ENCODE measurements around the gene ARMC9.
"Not testable (repeated sequence)": the region's sequence is repeated elsewhere in the genome, so short reads cannot be mapped to it uniquely, and the experiment has no call there.

ARMC9 gene

DNA sequence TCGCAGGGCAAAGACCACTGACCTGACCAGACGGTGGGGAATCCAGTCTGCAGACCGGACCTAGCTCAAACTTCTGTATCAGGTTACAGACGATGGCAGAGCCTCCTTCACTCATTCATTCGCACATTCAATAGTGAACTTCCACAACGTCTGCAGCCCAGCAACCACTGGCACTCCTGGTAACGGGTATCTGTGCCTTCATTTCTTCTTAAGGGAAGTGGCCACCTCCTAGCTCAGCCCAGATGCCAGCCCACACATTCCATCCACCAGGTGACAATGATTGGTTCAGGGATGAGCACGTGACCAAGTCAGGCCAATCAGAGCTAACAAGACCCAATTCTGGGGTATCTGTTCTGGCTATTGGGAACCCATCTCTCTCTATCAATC lies 15.9 kb upstream of the ARMC9 start:
- no peak for FAIRE-seq

GRCh38 chr2:231183851-231184250 lies 14.6 kb upstream of the ARMC9 start:
- no peak for FAIRE-seq

DNA sequence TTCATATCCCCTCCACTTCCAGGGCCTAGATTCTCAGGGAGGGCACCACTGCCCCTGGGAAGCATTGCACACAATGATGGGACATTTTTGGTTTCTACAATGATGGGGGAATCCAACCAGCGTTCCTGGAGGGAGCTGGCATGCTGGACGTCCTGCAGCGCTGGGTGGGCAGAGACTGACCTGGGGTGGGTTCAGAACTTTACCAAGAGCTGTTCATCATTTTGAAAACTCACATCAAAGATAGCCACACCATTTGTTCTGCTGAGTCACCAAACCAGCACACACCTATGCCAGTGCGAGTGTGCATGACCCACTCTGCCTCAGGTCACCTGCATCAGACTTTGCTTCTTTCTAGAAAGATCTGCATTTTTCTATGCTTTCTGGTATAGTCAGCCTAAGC lies 14.1 kb upstream of the ARMC9 start:
- FAIRE-seq: no peak

DNA sequence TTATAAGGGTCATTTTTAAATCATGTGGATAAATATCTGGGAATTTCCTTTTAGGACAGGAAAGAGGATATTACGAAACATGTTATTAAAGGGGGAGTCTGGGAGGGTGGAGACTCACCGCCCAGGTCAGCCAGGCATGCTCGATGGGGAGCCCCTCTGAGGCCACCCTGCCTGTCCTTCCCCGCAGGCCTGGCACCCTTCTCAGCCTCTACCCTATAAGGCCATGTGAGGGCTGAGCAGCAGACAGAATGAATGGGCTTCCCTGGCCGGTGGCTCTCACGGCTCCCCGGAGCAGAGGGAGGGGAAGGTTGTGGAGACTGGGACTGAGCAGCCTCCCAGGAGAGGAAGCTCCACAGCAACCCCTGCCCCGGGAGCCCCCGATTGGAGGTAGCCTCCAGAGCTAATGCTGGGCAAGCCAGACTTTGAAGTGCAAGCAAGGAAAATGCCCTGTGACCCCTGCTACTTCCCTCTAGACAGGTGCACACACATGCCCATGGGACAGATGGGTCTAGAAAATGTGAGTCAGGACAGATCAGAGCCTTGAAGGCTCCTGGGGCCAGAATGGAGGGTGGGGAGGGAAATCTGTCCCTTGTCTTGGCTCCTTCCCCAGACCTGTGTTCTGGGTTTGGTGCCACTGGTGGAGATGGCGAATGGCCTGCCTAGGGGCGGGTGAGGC lies 13.2 kb upstream of the ARMC9 start:
- no peak for FAIRE-seq

GRCh38 chr2:231185886-231186285 lies 12.5 kb upstream of the ARMC9 start:
- FAIRE-seq: no peak

DNA sequence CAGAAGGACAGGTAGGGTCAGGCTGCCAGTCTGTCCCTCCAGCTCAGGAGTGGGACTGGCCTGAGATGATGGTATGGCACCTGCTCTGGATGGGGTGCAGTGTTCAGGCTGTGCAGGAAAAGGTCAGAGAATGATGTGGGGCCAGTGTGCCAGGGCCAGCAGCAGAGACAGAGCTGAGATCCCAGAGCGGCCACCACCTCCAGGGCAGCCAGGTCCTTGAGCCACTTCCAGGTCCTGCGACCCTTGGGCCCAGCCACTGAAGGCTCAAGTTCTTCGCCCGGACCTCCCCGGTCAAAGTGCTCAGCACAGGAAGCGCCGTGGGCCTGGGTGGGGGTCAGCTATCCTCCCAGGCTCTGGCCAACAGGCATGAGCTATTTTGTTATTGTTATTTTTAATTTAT lies 12.1 kb upstream of the ARMC9 start:
- FAIRE-seq: no peak

DNA sequence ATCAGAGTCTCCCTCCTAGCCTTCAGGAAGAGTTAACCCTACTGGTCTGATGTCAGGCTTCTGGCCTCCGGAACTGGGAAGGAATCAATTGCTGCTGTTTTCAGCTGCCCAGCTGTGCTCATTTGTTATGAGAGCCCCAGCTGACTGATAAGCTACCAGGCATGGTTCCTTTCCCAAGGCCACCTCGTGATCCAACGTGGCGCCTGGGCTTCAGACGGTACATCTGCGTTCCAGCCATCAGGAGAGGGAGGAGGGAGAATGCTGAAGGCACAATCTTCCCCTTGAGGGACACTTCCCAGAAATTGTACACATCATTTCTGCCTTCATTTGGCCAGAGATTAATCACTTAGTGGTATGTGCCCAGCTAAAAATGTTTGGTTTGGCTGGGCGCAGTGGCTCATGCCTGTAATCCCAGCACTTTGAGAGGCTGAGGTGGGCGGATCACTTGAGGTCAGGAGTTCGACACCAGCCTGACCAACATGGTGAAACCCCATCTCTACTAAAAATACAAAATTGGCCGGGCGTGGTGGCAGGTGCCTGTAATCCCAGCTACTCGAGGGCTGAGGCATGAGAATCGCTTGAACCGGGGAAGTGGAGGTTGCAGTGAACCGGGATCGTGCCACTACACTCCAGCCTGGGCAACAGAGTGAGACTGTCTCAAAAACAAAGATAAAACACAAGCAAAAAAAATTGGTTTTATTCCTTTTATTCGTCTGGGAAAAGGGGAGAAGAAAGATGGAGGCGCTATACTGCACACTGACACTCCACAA lies 10.5 kb upstream of the ARMC9 start:
- no peak for FAIRE-seq

- FAIRE-seq: no peak
Observed at GRCh38 chr2:231188506-231189170, 9.8 kb upstream of the ARMC9 start.

DNA sequence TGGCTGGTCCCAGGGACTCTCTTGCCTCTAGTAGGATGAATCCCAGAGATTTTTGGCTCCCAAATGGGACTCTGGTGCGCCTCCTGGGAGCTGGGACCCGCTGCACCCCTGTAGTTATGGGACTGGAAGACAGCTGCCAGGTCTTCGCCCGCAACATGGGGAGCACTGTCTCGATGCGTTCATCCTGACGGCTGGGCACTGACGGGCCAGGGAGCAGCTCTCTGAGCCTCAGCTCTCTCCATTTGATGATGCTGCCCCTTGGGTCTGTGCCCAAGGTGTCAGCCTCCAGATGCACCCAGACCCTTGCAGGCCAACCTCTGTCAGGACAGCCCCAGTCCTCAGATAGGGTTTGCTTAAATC lies 9.3 kb upstream of the ARMC9 start:
- FAIRE-seq: no peak

DNA sequence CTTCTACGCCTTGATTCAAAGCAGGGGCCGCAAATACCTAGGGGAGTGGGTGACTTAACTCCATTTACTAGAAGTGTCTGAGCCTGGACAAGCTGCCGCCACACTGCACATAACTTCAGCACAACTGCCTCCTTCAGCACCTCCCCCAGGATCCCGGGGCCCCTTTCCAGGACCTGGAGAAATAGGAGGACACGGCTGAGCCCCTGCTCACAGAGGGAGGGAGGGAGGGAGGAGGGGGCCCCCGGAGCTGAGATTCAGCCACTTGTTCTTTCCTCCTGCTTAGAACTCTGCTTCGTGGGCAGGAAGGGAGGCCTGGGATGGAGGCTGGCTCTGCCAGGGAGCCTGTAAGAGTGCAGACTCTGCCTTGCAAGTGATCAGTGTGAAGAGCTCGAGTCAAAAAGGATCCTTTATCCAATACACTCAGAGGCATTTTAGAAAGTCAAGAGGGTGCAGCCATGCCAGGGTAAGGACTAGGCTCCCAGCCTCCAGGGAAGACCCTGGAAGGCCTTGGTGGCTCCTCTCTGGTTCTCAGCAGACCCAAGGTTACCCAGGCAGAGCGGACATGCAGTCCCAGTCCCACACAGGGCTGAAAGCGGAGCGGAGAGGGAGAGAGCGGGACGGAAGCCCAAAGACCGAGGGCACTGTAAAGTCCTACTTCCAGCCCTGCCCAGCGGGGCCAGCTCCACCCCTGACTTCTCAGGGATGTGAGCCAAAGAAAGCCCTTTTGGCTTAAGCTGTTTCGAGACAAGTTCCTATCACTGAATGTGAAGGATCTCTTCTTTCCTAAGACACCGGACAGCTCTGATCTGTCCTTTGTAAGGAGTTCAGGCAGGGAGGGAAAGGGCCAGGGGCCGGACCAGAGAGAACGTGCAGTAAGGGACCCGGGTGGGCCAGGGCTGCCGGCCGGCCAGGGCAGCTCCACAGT lies 8.6 kb upstream of the ARMC9 start:
- FAIRE-seq: no peak

GRCh38 chr2:231190531-231191197 lies 7.8 kb upstream of the ARMC9 start:
- no peak for FAIRE-seq

DNA sequence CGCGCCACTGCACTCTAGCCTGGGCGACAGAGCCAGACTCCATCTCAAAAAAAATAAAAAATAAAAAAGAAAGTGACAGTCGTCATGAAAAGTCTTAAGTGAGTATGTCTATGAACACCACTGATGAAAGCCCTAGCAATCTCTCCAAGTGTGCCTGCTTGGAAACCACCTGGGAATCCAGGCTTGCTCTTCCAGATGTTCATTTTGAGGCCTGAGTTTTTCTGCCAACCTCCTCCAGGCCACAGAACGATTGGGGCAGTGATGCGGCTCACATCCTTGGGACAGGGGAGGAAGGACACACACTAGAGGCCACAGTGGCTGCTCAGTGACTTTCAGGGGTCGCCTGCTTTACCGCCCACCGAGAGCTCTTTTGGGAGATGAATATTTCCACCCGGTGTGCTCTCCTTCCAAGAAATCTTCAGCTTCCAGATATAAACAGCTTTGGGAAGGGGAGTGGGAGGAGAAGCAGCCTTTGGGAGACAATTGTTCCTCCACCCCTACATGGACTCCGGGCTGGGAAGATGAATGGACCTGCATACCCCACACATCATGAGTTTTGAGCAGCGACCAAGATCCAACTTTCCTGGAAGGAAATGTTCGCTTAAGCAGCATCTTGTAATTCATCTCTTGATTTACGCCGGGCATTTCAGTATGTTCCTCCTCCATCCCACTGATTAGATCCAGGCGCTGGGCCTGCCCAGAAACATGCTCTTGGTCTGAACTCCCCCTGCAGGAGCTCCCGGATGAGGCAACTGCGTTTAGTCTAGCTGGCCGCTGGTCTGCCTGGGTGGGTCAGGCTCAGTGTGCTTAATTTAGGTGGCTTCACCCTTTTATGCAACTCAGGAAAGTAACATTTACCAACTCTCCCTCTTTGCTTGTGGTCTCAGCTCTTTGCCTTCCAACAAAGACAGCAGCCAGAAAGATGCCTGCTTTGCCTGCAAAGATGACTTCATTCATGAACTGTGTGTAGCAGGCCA lies 6.2 kb upstream of the ARMC9 start:
- no peak for FAIRE-seq

GRCh38 chr2:231193216-231193615 lies 5.2 kb upstream of the ARMC9 start:
- no peak for FAIRE-seq

- FAIRE-seq: no peak
Observed at GRCh38 chr2:231196592-231196991, 1.8 kb upstream of the ARMC9 start.

GRCh38 chr2:231197196-231197595 lies 1.2 kb upstream of the ARMC9 start:
- not testable (repeated sequence) for FAIRE-seq

DNA sequence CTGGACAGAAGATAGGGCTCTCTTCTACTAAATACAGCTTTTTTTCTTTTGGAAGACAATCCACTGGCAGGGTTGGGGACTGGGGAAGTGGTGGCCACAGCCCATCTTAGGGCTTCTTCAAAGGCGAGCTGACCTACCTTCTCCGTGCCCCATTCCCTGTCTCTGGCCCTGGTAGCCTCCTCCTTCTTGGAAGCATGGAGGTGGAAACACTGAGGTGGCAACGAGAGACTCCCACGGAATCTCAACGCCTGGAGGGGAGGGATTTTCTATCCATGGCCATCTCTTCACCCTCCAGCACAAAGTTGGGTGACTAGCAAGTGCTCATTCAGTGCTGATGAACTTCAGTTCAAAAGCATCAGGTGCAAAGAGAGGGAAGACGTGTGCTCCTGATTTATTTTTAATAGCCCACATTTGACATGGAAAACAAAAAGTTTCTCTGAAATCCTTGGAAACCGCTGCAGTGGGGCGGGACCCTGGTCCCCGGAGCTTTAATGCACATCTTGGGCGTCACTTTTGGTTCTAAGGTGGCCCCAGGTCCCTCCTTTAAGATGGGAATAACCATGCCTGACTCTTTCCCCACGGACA lies 633 bp upstream of the ARMC9 start:
- no peak for FAIRE-seq

DNA sequence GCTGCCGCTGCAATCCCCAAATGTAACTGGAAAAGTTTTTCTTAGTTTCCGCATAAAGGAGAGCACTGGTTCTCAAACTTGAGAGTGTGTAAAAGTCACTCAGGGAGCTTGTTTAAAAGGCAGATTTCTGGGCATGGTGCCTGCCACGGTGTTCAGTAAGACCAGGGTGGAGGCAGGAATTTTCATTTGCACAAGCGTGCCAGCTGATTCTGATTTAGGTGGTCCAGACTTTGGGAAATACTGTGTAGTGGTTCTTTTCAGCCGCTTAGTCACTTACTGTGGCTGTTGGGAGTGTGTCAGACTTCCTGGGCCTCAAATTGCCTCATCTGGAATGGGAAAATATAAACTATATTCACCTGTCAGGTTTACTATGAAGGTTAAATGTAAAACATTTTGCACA lies 788 bp downstream of the ARMC9 start:
- no peak for FAIRE-seq

GRCh38 chr2:231200805-231201474 lies 2.5 kb downstream of the ARMC9 start:
- no peak for FAIRE-seq

- no peak for FAIRE-seq
Observed at GRCh38 chr2:231201475-231201814, 3.0 kb downstream of the ARMC9 start.

DNA sequence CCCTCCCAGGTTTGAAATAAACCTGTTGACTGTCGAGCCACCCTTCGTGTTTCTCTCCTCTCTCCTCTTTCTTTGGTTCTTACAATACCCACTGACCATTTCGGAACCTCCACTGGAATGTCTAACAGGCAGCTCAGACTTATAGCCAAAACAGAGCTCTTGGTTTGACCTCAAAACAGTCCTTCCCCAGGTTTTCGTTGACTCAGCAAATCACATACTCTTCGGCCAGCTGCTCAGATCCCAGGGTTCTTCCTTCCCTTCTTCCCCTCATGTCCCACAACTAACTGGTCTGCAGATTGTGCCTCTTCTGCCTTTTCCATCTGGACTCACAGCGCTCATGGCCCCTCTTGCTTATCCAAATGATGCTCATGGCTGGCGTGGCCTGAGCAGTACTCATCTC lies 4.7 kb downstream of the ARMC9 start:
- no peak for FAIRE-seq
